Large intestine (tissue), 1 donor: Measurements from ENCODE around the gene MFAP1. TPM values are rescaled to one million over a fixed set of nuclear protein-coding genes. Genes with fewer than 3 reads are reported as not detected.

Source experiments
- polyA plus RNA-seq: library from polyadenylated mRNA; unstranded; fragments of 120-200 nt; gene quantifications from one replicate; pipeline ENCODE4 v1.2.1, GENCODE V29; 2013

The MFAP1 gene
- polyA plus RNA-seq, 1 donor = 37.1 TPM

Other genes starting within 250 kb of the MFAP1 start
- 159 TPM for gene PPIP5K1, start 234.5 kb downstream of the MFAP1 start, polyA plus RNA-seq
- 15.3 TPM for gene CKMT1B, start 230.7 kb downstream of the MFAP1 start, polyA plus RNA-seq
- gene STRC, start 205.9 kb downstream of the MFAP1 start, polyA plus RNA-seq = 10.9 TPM
- 55.3 TPM for gene CATSPER2, start 175.8 kb downstream of the MFAP1 start, polyA plus RNA-seq
- gene CKMT1A, start 130.8 kb downstream of the MFAP1 start, polyA plus RNA-seq = 13.0 TPM
- 546 TPM for gene PDIA3, start 78.3 kb downstream of the MFAP1 start, polyA plus RNA-seq
- gene ELL3, start 47.7 kb downstream of the MFAP1 start, polyA plus RNA-seq = 38.9 TPM
- gene SERF2, start 32.4 kb downstream of the MFAP1 start, polyA plus RNA-seq = 720 TPM
- gene SERINC4, start 24.5 kb downstream of the MFAP1 start, polyA plus RNA-seq = 0.42 TPM
- 6.0 TPM for gene HYPK, start 24.1 kb downstream of the MFAP1 start, polyA plus RNA-seq
- 4.9 TPM for gene WDR76, start 2.3 kb upstream of the MFAP1 start, polyA plus RNA-seq